ENCODE results near the gene C1orf174. TPM values are rescaled to one million over a fixed set of nuclear protein-coding genes. Genes with fewer than 3 reads are reported as not detected.

C1orf174 gene
- total RNA-seq, 2 experiments from 2014 or later = 29.4 to 31.1 TPM

GRCh38 chr1:3856923-3857790 lies 42.9 kb downstream of the C1orf174 start, which contains the start of the genes CEP104 and DFFB:
TSS of gene CEP104 (minus strand) at chr1:3857211. CDS start at chr1:3852407, 4,804 bp downstream.
TSS of gene DFFB (plus strand) at chr1:3857476. CDS start at chr1:3857604, 128 bp downstream.
- H3K36me3 Mint-ChIP-seq (ENCODE audit: low read depth) = peaks cover 2% of the 10 kb centered on the region
- ChIA-PET POLR2A (no interaction called here), CTCF (interaction anchor here (0.5 to 1.4 kb wide), 4 partner anchors 12 to 133 kb away, joined by 3 to 5 read pairs (median 4); no protein-coding TSS in a partner anchor)
- DNase-seq = peak; percentile 97
- H3K4me1 Mint-ChIP-seq = peaks cover 35% of the 10 kb centered on the region
- no peaks in the 10 kb centered on the region for H3K27me3 Mint-ChIP-seq
- H3K9me3 Mint-ChIP-seq = no peaks in the 10 kb centered on the region
- H3K4me3 Mint-ChIP-seq = peak within 1 kb of the TSS; percentile 99
- peak within 1 kb of the TSS; percentile 96 for H3K27ac Mint-ChIP-seq

- no peak for DNase-seq
- peaks cover 21% of the 10 kb centered on the region for H3K4me1 Mint-ChIP-seq
- peak overlapping the region; percentile 25 for H3K27ac Mint-ChIP-seq
- H3K4me3 Mint-ChIP-seq = no peak overlapping the region
- CTCF ChIA-PET = no interaction called here
- H3K36me3 Mint-ChIP-seq (ENCODE audit: low read depth) = peaks cover 6% of the 10 kb centered on the region
- no peaks in the 10 kb centered on the region for H3K9me3 Mint-ChIP-seq
- H3K27me3 Mint-ChIP-seq = no peaks in the 10 kb centered on the region
- POLR2A ChIA-PET = no interaction called here
Measured at GRCh38 chr1:3852711-3853485, 47.2 kb downstream of the C1orf174 start.

GRCh38 chr1:3852091-3852490 lies 48.0 kb downstream of the C1orf174 start:
- no peak overlapping the region for H3K4me3 Mint-ChIP-seq

GRCh38 chr1:3851292-3851691 lies 48.8 kb downstream of the C1orf174 start:
- DNase-seq = no peak
- H3K36me3 Mint-ChIP-seq (ENCODE audit: low read depth) = peaks cover 13% of the 10 kb centered on the region
- peaks cover 16% of the 10 kb centered on the region for H3K4me1 Mint-ChIP-seq
- H3K9me3 Mint-ChIP-seq = no peaks in the 10 kb centered on the region
- no peaks in the 10 kb centered on the region for H3K27me3 Mint-ChIP-seq
- CTCF ChIA-PET = no interaction called here
- POLR2A ChIA-PET = no interaction called here
- no peak overlapping the region for H3K27ac Mint-ChIP-seq
- no peak overlapping the region for H3K4me3 Mint-ChIP-seq

More at GRCh38 chr1:3852091-3852490, 48.0 kb downstream of the C1orf174 start:
- CTCF ChIA-PET = no interaction called here
- Mint-ChIP-seq H3K9me3 (no peaks in the 10 kb centered on the region), H3K36me3 (ENCODE audit: low read depth) (peaks cover 9% of the 10 kb centered on the region), H3K4me1 (peaks cover 17% of the 10 kb centered on the region), H3K27ac (no peak overlapping the region), H3K27me3 (no peaks in the 10 kb centered on the region)
- POLR2A ChIA-PET = no interaction called here
- DNase-seq = no peak

GRCh38 chr1:3850857-3851256 lies 49.2 kb downstream of the C1orf174 start:
- POLR2A ChIA-PET = no interaction called here
- no peak for DNase-seq
- CTCF ChIA-PET = no interaction called here
- H3K4me1 Mint-ChIP-seq = peaks cover 12% of the 10 kb centered on the region
- no peaks in the 10 kb centered on the region for H3K27me3 Mint-ChIP-seq
- no peaks in the 10 kb centered on the region for H3K9me3 Mint-ChIP-seq
- no peak overlapping the region for H3K27ac Mint-ChIP-seq
- H3K36me3 Mint-ChIP-seq (ENCODE audit: low read depth) = peaks cover 13% of the 10 kb centered on the region
- no peak overlapping the region for H3K4me3 Mint-ChIP-seq

GRCh38 chr1:3847081-3847480 lies 53.0 kb downstream of the C1orf174 start:
- POLR2A ChIA-PET = no interaction called here
- Mint-ChIP-seq H3K27ac (no peak overlapping the region), H3K4me1 (no peaks in the 10 kb centered on the region)

GRCh38 chr1:3846541-3846940 lies 53.5 kb downstream of the C1orf174 start:
- H3K4me1 Mint-ChIP-seq = no peaks in the 10 kb centered on the region
- no peak overlapping the region for H3K4me3 Mint-ChIP-seq
- H3K36me3 Mint-ChIP-seq (ENCODE audit: low read depth) = peaks cover 28% of the 10 kb centered on the region
- DNase-seq = no peak
- H3K27ac Mint-ChIP-seq = no peak overlapping the region
- ChIA-PET CTCF (no interaction called here), POLR2A (no interaction called here)
- no peaks in the 10 kb centered on the region for H3K27me3 Mint-ChIP-seq
- H3K9me3 Mint-ChIP-seq = no peaks in the 10 kb centered on the region

More at GRCh38 chr1:3847081-3847480, 53.0 kb downstream of the C1orf174 start:
- CTCF ChIA-PET = no interaction called here
- Mint-ChIP-seq H3K27me3 (no peaks in the 10 kb centered on the region), H3K36me3 (ENCODE audit: low read depth) (peaks cover 28% of the 10 kb centered on the region), H3K9me3 (no peaks in the 10 kb centered on the region), H3K4me3 (no peak overlapping the region)
- no peak for DNase-seq

GRCh38 chr1:3842912-3843311 lies 57.2 kb downstream of the C1orf174 start:
- peaks cover 47% of the 10 kb centered on the region for H3K36me3 Mint-ChIP-seq (ENCODE audit: low read depth)
- POLR2A ChIA-PET = no interaction called here

GRCh38 chr1:3841491-3841890 lies 58.6 kb downstream of the C1orf174 start:
- no peaks in the 10 kb centered on the region for H3K4me1 Mint-ChIP-seq
- H3K4me3 Mint-ChIP-seq = no peak overlapping the region
- no peaks in the 10 kb centered on the region for H3K27me3 Mint-ChIP-seq
- H3K36me3 Mint-ChIP-seq (ENCODE audit: low read depth) = peaks cover 53% of the 10 kb centered on the region
- ChIA-PET POLR2A (no interaction called here), CTCF (interaction anchor here (1.3 kb wide), 1 partner anchor 15 kb away, joined by 4 read pairs; no protein-coding TSS in a partner anchor)
- peaks cover 6% of the 10 kb centered on the region for H3K9me3 Mint-ChIP-seq
- no peak for DNase-seq
- no peak overlapping the region for H3K27ac Mint-ChIP-seq

More at GRCh38 chr1:3842912-3843311, 57.2 kb downstream of the C1orf174 start:
- H3K9me3 Mint-ChIP-seq = no peaks in the 10 kb centered on the region
- no peaks in the 10 kb centered on the region for H3K27me3 Mint-ChIP-seq
- no peak overlapping the region for H3K4me3 Mint-ChIP-seq
- H3K4me1 Mint-ChIP-seq = no peaks in the 10 kb centered on the region
- DNase-seq = no peak
- CTCF ChIA-PET = interaction anchor here (1.1 kb wide), 1 partner anchor 11 kb away, joined by 3 read pairs; no protein-coding TSS in a partner anchor
- H3K27ac Mint-ChIP-seq = no peak overlapping the region

Other genes with a start within 250 kb of the C1orf174 start
- gene TP73, start 247.8 kb downstream of the C1orf174 start, total RNA-seq = 1 to 10 TPM; 2.0 to 2.5 TPM
- gene CCDC27, start 147.8 kb downstream of the C1orf174 start, total RNA-seq = not detected
- gene SMIM1, start 127.5 kb downstream of the C1orf174 start, total RNA-seq = under 1 TPM in 1 of 2 experiments, not detected in 1; 0.71 TPM
- 10 to 100 TPM; 37.7 to 42.7 TPM for gene LRRC47, start 103.8 kb downstream of the C1orf174 start, total RNA-seq
- 10 to 100 TPM; 43.8 to 50.1 TPM for gene CEP104, start 43.1 kb downstream of the C1orf174 start, total RNA-seq
- 10 to 100 TPM; 10.6 to 12.5 TPM for gene DFFB, start 42.8 kb downstream of the C1orf174 start, total RNA-seq